ENCODE results near the gene HAPSTR1.
"Not testable (repeated sequence)": the region's sequence is repeated elsewhere in the genome, so short reads cannot be mapped to it uniquely, and the experiment has no call there.

The HAPSTR1 gene, protein sequence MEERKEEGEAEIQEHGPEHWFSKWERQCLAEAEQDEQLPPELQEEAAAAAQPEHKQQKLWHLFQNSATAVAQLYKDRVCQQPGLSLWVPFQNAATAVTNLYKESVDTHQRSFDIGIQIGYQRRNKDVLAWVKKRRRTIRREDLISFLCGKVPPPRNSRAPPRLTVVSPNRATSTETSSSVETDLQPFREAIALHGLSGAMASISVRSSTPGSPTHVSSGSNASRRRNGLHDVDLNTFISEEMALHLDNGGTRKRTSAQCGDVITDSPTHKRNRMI

DNA sequence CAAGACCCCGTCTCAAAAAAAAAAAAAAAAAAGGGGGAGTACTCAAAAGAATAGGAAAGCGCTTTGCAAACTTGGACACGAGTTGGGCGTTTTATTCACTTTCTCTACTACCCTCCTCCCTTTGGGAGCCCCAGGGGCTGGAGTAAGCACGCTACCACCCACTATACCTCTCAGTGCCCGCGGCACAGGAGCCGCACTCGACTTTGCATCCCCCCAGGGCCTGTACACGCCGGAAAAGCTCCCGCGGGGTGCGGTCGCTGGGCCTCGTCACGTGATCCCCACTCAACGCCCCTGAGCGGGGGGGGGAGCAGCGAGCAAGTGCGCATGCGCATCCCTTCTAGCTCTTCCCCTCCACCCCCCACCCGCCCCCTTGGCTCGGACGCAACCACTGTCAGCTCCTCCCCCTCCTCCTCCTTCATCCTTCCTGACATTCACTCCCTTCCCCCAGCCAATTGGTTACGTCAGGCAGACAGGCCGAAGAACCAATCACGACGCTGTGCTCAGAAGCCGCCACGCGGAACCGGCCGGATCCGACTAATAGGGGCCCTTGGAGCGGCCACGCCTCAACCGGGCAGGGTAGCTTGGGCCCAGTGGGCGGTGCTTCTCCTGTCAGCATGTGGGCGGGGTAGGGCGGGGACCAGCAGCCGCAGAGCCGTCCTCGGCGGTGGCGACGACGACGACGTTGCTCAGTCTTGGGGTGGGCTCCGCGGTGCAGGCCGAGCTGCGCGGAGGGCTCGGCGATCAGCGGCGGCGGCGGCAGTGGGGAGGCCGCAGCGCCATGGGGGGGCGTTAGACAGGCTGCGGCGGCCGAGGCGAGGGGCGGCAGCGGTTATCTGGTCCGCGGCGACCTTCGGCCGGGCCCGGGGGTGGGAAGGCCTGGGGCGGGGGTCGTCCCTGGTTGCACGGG lies at the start of gene HAPSTR1:
Gene HAPSTR1 (plus strand): TSS at position 685 of the 907 bp plus-strand sequence. CDS start 401 bp downstream, outside the sequence.
- peak; percentile 99 to 100 (median 99) for DNase-seq

DNA sequence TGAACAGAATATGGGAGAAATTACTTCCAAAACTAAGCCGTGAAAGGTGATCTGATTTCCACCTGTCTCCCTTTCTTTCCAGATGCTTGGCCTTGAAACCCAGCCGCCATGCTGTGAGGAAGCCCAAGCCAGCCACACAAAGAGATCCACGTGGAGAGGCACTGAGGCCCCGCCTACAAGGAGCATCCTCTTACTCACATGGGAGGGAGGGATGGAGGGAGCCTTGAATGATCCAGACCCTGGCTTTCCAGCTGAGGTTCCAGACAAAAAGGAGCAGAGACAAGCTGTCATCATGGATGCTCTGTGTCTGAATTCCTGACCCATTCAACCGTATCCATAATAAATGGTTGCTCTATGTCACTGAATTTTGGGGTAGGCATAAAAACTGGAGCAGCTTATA lies 48.9 kb upstream of the HAPSTR1 start:
- no peak for DNase-seq

DNA sequence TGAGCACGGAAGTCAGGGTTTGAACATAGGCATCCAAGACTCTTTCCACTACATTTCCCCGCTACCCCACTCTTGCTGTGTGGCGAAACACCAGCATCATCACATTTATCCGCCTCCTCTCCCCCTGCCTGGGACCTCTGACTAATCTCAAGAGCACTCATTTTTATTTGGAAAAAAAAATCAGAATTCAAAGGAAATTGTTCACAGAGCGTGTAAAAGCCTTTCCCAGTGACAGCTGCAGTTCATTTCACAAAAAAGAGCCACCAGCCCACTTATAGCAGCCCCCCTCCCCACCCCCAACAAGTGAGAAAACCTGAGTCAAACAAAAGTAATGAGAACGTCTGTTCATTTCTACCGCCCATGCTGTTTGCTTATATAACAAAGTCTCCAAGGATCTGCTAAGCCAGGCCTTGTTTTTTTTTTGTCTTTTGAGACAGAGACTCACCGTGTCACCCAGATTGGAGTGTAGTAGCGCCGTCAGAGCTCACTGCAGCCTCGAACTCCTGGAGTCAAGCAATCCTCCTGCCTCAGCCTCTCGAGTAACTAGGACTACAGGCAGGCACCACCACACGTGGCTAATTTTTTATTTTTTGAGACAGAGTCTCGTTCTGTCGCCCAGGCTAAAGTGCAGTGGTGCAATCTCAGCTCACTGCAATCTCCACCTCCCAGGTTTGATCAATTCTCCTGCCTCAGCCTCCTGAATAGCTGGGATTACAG lies 48.3 kb upstream of the HAPSTR1 start:
- DNase-seq = no peak

DNA sequence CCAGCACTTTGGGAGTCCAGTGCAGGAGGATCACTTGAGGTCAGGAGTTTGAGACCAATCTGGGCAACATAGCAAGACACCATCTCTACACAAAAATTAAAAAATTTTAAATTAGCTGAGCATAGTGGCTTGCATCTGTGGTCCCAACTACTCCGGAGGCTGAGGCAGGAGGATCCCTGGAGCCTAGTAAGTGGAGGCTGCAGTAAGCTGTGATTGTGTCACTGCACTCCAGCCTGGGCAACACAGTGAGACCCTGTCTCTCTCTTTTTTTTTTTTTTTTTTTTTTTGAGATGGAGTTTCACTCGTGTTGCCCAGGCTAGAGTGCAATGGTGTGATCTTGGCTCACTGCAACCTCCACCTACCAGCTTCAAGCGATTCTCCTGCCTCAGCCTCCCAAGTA lies 45.9 kb upstream of the HAPSTR1 start:
- DNase-seq = not testable (repeated sequence)

DNA sequence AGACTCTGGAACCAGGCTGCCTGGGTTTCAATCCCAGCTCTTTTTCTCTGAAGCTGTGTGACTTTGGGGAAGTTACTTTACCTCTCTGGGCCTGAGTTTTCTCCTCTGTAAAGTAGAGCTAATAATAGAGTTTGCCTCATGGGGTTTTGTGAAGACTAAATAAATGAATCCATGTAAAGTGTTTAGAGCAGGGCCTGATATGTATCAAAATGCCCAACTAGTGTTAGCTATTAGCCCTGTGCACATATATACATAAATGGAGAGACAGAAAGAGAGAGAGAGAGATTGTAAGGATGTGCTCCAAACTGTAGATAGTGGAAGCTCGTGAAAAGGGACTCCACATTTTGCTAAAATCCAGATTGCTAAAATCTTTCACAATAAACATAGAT lies 44.8 kb upstream of the HAPSTR1 start:
- DNase-seq = no peak

DNA sequence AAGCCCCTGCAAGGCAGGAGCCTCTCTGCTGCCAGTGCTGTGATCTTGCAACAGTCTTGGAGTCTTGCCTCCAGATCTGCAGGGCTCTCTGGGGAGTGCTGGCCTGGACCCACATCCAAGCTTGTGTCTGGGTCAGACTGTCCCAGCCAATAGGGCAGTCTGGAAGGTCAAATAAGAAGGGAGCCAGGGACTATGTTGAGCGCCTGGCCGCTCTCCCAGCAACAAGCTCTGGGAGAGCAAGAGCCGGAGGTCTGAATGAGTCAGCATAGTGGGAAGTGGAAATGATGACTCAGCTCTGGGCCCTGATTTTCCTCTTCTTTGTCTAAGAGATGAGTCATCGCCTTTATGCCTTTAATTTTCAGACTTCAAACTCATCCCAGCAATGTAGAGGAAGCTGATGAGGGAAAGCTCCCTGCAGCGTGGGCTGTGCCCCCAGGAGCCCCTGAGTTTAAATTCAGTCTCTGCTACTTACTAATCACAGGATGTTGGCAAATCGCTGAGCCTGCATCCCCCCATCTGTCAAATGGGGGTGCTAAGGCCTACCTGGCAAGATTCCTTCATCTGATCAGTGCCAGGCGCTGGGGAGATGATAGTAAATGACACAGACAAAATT lies 43.6 kb upstream of the HAPSTR1 start:
- no peak for DNase-seq

DNA sequence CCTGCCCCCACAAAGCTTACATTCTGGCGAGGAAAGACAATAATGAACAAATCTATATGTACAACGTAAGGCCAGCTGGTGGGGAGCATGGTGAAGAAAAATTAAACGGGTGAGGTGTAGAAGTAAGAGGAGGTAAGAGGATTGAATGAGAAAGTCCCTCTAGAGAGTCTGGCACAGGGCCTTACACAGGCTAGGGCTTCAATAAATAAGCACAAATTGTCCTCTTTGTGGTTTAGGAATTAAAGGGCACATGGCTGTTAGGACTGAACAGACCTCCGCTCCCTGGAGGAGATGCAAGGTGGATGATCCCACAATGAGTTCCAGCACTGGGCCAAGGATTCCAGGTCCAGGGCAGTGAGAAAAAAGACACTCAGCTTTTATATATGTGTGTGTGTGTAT lies 43.1 kb upstream of the HAPSTR1 start:
- DNase-seq = no peak

DNA sequence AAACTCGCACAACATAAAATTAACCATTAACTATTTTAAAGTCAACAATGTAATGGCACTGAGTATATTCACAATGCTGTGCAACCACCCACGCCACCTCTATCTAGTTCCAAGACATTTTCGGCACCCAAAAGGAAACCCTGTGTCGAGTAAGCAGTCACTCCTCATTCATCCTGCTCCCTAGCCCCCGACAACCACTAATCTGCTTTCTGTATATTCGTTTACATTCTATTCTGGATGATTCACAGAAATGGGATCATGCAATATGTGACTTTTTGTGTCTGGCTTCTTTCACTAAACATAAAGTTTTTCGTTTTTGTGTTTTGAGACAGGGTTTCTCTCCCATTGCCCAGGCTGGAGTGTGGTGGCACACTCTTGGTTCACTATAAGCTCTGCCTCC lies 42.2 kb upstream of the HAPSTR1 start:
- no peak for DNase-seq

DNA sequence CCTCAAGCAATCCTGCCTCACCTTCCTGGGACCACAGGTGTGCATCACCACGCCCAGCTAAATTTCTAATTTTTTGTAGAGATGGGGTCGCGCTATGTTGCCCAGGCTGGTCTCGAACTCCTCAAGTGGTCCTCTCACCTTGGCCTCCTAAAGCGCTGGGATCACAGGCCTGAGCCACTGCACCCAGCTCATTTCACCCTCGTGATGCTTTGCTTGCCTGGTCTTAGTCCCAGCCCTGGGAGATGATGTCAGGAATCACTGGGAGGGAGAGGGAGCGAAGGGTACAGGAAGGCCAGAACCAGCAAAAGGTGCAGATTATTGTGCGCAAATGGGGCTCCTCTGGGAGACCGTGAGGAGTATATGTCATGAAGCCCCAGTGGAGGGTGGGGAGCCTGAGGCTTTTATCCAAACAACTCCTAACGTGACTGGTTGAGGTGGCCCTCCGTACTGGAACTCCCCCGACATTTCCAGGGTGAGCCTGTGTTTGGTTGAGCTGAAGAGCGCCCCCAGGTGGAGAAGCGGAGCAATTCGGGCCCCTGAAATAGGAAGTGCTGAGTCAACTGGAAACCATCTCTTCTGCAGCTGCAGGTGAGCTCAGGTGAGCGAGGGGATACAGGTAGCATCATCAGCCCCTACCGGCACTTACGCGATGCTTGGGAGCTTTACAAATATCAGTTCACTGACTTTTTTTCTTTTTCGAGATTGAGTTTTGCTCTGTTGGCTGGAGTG lies 41.2 kb upstream of the HAPSTR1 start:
- DNase-seq = no peak

DNA sequence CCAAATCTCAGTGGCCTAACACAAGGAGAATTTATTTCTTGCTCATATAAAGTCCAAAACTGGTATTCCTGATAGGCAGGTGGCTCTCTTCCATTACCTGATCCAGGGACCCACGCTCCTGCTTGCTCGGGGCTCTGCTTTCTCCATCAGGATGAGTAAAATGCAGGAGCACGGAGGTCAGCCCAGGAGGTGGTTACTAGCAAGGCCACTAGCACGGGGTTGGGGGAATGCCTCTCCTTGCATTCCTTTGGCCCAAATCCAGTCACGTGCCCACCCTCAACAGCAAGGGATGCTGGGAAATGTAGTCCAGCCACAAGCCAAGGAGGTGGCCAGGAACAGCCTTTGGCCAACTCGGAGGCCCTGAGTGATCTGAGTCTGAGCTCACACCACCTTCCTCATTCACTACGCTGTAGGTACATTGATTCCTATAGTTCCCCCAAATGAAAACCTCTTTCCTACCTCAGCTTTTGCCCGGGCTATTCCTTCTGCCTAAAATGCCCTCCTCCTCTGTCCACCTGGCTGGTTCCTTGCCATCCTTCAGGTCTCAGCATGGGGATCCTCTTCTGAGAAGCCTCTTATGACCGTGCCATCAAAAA lies 38.3 kb upstream of the HAPSTR1 start:
- no peak for DNase-seq

DNA sequence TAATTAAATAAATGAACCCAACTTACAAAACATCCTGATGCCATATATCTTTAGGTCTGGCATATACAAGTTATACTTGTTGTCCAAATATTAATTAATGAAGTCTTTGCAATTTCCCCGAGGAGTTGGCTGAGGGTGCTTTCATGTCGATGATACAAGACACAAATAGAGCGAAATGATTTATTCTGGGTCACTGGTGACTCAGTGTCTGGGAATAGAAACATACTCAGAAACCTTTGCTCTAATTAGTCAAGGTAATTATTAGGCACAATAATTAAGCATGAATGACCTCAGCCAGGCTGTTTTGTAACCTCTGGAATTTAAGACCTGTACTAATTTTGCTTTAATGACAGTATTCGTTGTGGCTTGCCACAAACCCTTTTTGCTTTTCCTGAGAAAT lies 37.0 kb upstream of the HAPSTR1 start:
- no peak for DNase-seq

DNA sequence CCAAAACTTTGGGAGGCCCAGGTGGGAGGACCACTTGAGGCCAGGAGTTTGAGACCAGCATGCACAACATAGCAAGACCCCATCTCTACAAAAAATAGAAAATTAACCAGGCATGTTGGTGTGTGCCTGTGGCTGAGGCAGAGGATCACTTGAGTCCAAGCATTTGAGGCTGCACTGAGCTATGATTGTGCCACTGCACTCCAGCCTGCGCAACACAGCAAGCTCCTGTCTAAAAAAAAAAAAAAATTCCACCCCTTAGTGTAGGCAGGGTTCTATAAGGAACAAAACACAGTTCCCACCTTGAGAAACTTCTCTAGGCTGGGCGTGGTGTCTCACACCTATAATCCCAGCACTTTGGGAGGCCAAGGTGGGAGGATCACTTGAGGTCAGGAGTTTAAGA lies 36.3 kb upstream of the HAPSTR1 start:
- no peak for DNase-seq

DNA sequence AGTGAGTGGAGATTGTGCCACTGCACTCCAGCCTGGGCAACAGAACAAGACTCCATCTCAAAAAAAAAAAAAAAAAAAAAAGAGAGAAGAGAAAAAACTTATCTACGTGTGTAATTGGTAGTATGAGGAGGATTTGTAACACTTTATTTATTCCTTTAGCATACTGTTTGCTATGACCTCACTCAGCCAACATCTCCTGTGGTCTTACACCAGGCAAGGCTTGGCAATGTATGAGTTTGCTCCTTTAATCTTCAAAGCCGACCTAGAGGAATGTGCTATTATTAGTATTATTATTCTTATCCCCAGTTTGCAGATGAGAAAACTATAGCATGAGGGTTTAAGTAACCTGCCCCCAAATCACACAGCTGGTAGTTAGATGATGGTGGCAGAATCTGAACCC lies 35.8 kb upstream of the HAPSTR1 start:
- DNase-seq = no peak

DNA sequence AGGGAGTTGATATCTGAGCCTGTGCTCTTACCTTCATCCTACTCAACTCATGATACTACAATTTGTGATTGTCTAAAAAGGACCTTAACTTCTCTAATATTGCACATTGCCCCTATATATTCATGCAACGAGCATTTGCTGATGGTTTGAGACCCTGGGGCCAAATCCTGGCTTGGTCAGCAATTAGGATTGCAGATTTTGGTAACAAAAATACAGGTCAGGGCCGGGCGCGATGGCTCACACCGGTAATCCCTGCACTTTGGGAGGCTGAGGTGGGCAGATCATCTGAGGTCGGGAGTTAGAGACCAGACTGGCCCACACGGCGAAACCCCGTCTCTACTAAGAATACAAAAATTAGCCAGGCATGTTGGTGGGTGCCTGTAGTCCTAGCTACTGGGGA lies 35.4 kb upstream of the HAPSTR1 start:
- no peak for DNase-seq

DNA sequence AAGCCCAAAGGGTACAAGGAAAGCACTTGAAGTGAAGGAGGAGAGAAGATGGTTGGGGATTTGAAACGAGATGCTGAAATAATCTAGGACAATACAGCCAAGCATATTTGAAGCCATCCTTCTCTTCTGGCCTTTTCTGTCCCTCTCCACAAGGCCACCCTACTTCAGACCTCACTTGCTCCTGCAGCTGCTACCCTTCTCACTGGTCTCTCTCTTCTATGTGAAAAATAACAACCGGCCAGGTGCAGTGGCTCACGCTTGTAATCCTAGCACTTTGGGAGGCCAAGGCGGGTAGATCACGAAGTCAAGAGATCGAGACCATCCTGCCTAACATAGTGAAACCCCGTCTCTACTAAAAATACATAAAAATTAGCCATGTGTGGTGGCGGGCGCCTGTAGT lies 33.2 kb upstream of the HAPSTR1 start:
- no peak for DNase-seq

DNA sequence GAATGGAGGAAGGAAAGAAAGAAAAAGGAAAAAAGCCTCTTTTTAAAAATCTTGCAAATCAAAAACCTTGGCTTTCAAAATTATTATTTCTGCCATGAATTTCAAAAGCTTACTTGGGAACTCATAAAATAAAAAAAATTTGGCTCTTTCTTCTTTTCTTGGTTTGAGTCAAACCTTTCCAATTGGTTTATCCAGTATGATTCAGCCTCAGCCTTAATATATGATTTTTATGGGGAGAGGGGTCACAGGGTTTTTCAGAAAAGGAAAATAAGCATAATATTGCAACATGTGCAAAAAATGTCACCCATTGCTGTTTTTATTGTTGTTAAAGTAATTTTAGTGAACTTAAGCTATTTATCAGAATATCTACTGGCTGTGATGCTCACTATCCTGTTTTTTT lies 31.2 kb upstream of the HAPSTR1 start:
- no peak for DNase-seq

DNA sequence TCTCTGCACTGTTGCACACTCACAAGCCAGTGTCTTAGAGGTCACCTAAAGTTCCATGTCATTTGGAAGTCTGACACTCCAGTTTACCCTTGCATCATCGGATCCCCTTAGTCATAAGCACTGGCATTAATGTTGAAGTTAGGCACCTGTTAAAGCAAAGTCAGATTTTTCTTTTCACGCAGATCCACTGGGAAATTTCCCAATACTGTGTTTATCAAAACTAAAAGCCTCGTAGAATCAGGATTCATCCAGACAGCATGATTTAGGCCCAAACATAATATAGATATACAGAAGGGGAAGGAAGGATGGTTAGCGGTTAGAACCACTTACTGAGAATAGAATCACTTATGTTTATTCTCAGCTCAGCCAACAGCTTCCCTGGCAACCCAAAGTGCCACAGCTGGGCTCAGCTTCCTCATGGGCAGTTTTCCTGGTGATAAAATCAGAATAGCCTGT lies 30.1 kb upstream of the HAPSTR1 start:
- no peak for DNase-seq

DNA sequence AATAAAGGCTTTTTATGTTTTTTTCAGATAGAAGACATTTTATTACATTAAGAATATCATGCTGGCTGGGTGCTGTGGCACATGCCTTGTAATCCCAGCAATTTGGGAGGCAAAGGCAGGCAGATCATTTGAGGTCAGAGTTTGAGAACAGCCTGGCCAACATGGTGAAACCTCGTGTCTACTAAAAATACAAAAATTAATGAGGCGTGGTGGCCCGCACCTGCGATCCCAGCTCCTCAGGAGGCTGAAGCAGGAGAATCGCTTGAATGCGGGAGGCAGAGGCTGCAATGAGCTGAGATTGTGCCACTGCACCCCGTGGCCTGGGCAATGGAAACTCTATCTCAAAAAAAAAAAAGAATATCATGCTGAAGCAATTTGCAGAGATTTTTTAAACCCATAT lies 29.1 kb upstream of the HAPSTR1 start:
- DNase-seq = no peak

DNA sequence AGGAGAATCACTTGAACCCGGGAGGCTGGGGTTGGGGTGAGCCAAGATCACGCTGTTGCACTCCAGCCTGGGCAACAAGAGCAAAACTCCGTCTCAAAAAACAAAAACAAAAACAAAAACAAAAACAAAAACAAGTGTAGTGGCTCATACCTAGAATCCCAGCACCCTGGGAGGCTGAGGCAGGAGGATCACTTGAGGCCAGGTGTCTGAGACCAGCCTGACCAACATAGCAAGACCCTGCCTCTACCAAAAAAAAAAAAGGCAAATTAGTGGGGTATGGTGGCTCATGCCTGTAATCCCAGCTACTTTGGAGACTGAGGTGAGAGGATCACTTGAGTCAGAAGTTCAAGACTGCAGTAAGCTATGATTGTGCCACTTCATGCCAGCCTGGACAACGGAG lies 26.4 kb upstream of the HAPSTR1 start:
- no peak for DNase-seq

DNA sequence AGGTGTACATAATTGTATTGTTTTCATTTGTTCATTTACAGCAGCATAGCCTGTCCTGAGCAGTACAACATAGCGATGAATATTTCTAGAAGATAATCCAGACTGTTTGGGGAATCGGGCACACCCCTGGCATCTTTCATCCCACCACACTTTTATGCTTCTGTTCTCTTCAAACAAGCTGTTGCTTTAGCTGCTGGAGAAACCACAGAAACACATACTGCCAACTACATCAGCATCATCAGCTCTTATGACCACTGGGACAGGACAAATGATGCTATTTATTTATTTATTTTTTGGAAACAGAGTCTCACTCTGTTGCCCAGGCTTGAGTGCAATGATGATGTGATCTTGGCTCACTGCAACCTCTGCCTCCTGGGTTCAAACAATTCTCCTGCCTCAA lies 22.6 kb upstream of the HAPSTR1 start:
- DNase-seq = no peak

DNA sequence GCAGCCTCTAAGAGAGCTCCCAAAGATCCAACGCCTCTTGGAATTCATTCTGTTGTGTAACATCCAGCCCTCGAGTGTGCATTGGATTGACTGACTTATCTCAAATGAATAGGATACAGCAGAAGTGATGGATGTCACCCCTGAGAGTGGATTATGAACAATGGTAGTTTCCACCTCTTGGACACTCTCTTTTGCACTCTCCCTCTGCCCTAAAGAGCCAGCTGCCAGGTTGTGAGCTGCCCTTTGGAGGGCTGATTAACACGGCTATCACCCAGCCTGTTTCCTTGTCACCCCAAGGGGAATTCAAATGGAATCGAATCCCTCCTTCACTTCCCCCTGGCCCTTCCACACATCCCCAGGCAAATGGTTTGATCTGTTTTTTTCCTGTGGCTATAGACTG lies 21.2 kb upstream of the HAPSTR1 start:
- DNase-seq = no peak

DNA sequence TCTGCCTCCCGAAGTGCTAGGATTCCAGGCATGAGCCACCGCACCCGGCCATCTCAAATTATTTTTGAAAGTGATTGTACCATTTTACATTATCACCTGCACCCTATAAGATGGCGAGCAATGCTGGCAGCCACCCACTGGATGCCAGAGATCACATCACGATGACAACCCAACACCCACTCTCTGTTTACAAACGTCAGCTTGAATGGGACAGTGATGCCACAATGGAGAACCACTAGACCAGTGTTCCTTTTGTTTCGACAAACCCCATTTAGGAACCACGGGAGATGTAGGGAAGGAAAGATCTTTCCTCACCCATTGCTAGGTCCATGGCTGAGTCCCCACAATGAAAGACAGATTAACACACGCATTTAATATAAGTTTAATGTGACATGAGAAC lies 20.1 kb upstream of the HAPSTR1 start:
- DNase-seq = no peak

Measured in stimulated activated naive CD4-positive, alpha-beta T cell (primary cell).